Panc1 (cell line): ENCODE data around the gene PLEKHG7. TPM values are rescaled to one million over a fixed set of nuclear protein-coding genes. Genes with fewer than 3 reads are reported as not detected.

ENCODE experiments used
- ATAC-seq: fragments of 200-7000 bp; cut with Tn5 transposase; 2 replicates; pipeline ENCODE4 v1.9.1; 2020; ENCODE audit warnings: mild to moderate bottlenecking, moderate library complexity
- BruUV-seq: library from RNA; stranded (reverse); fragments of 400-500 nt; replicated peaks from 2 replicates; lab custom pipeline; 2021; lab: Mats Ljungman, UMichigan
- CTCF ChIA-PET: fragments of 300-600 bp; sonication (Branson Sonifier 250); formaldehyde crosslinking; loops from one replicate; lab custom pipeline; 2022; ENCODE audit warnings: antibody characterized with exemption; lab: Charles Lee
- POLR2A ChIA-PET: fragments of 300-600 bp; sonication (Branson Sonifier 250); formaldehyde crosslinking; loops from one replicate; lab custom pipeline; 2022; ENCODE audit warnings: antibody characterized with exemption; lab: Charles Lee
- DNase-seq: peaks from one replicate; pipeline ENCODE4 v3.0.0-alpha.2; 2010; ENCODE audit warnings: low read depth, low spot score
- H3K27ac ChIP-seq: 2 replicates; pipeline ENCODE4 v1.5.1; 2011; ENCODE audit warnings: mild to moderate bottlenecking, low read length, inconsistent platforms
- H3K27me3 ChIP-seq: fragments of 200-500 bp; sonication (Bioruptor generic); 2 replicates; pipeline ENCODE4 v1.6.0; 2014; ENCODE audit warnings: low read length, inconsistent platforms; ENCODE audit not compliant: control insufficient read depth, insufficient read depth
- H3K36me3 ChIP-seq: fragments of 200-500 bp; sonication (Bioruptor generic); 2 replicates; pipeline ENCODE4 v1.5.1; 2014; ENCODE audit warnings: inconsistent platforms, mild to moderate bottlenecking, low read length, moderate library complexity; ENCODE audit not compliant: control insufficient read depth, insufficient read depth
- H3K4me1 ChIP-seq: 2 replicates; pipeline ENCODE4 v1.5.1; 2011; ENCODE audit warnings: inconsistent platforms, mild to moderate bottlenecking, low read length, moderate library complexity; ENCODE audit not compliant: control insufficient read depth, insufficient read depth
- H3K4me3 ChIP-seq, 2 experiments: 2 replicates each; pipeline ENCODE4 v1.5.1; 2011 to 2012; ENCODE audit warnings: low read depth in 2 of 2, low read length in 2 of 2, mild to moderate bottlenecking in 2 of 2, inconsistent platforms in 1 of 2, moderate library complexity in 1 of 2
- H3K9me3 ChIP-seq: fragments of 200-500 bp; sonication (Bioruptor generic); 2 replicates; pipeline ENCODE4 v1.5.1; 2014; ENCODE audit warnings: low read depth, mild to moderate bottlenecking, inconsistent platforms, low read length, moderate library complexity; ENCODE audit not compliant: control insufficient read depth, insufficient read depth
- POLR2AphosphoS5 ChIP-seq: IDR thresholded peaks from 2 replicates; pipeline ENCODE4 v1.6.1; 2012; ENCODE audit warnings: mild to moderate bottlenecking, low read depth, low read length, moderate library complexity
- SIN3A ChIP-seq: IDR thresholded peaks from 2 replicates; pipeline ENCODE4 v1.6.1; 2012; ENCODE audit warnings: low read depth, mild to moderate bottlenecking, low read length, moderate library complexity, borderline replicate concordance; ENCODE audit not compliant: insufficient read depth
- TCF7L2 ChIP-seq: IDR thresholded peaks from 2 replicates; pipeline ENCODE4 v1.6.1; 2011; ENCODE audit warnings: mild to moderate bottlenecking, low read depth, low read length, inconsistent platforms
- in situ Hi-C: cut with HindIII; loops from 2 replicates; pipeline ENCODE4 v1.10.0; 2016; ENCODE audit warnings: low sequenced_read_pairs, low pct_unique_long_range_greater_than_20kb
- intact Hi-C: fragments of 100-400 bp; cut with micrococcal nuclease; formaldehyde crosslinking; loops from one replicate; pipeline ENCODE4 v1.10.0; 2022; ENCODE audit not compliant: unreplicated experiment
- total RNA-seq: library from RNA; stranded (reverse); gene quantifications from one replicate; pipeline ENCODE4 v1.2.1, GENCODE V29; 2021; ENCODE audit not compliant: unreplicated experiment
- TF ChIP-seq, protein P1 (sequence below): fragments of 450-650 bp; IDR thresholded peaks from 2 replicates; pipeline ENCODE4 v1.5.1; 2017; ENCODE audit warnings: mild to moderate bottlenecking
- TF ChIP-seq, protein P2 (sequence below), 2 experiments: IDR thresholded peaks; 2 replicates each; pipeline ENCODE4 v1.6.1; 2011 to 2012; ENCODE audit warnings: low read depth in 2 of 2, control low read depth in 1 of 2, low read length in 1 of 2, mild to moderate bottlenecking in 1 of 2, moderate library complexity in 1 of 2; ENCODE audit not compliant: insufficient read depth in 1 of 2

Gene PLEKHG7
- total RNA-seq, 1 experiment from 2014 or later: not detected

DNA sequence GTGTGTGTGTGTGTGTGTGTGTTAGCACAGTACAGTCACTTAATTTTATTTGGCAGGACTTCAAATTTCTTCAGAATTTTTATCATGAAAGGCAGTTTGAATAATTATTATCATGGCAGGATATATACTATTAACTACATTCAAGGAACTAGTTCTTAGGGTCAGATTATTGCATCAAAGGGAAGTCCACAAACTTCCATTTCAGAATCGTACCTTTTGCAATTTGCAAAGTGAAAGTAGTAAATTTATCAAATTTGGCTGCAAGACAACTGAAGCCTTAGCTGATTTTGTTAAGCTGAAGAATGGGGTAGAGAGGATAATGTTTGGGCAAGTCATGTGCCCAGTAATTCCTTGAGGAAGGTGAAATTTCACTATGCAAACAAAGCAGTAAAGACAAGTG lies 68.2 kb downstream of the PLEKHG7 start:
- no peak for ATAC-seq
- no peaks in the 10 kb centered on the region for H3K27me3 ChIP-seq
- TF ChIP-seq, protein P1, sequence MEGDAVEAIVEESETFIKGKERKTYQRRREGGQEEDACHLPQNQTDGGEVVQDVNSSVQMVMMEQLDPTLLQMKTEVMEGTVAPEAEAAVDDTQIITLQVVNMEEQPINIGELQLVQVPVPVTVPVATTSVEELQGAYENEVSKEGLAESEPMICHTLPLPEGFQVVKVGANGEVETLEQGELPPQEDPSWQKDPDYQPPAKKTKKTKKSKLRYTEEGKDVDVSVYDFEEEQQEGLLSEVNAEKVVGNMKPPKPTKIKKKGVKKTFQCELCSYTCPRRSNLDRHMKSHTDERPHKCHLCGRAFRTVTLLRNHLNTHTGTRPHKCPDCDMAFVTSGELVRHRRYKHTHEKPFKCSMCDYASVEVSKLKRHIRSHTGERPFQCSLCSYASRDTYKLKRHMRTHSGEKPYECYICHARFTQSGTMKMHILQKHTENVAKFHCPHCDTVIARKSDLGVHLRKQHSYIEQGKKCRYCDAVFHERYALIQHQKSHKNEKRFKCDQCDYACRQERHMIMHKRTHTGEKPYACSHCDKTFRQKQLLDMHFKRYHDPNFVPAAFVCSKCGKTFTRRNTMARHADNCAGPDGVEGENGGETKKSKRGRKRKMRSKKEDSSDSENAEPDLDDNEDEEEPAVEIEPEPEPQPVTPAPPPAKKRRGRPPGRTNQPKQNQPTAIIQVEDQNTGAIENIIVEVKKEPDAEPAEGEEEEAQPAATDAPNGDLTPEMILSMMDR: no peak
- no peak for TF ChIP-seq SIN3A
- TF ChIP-seq, protein P2, sequence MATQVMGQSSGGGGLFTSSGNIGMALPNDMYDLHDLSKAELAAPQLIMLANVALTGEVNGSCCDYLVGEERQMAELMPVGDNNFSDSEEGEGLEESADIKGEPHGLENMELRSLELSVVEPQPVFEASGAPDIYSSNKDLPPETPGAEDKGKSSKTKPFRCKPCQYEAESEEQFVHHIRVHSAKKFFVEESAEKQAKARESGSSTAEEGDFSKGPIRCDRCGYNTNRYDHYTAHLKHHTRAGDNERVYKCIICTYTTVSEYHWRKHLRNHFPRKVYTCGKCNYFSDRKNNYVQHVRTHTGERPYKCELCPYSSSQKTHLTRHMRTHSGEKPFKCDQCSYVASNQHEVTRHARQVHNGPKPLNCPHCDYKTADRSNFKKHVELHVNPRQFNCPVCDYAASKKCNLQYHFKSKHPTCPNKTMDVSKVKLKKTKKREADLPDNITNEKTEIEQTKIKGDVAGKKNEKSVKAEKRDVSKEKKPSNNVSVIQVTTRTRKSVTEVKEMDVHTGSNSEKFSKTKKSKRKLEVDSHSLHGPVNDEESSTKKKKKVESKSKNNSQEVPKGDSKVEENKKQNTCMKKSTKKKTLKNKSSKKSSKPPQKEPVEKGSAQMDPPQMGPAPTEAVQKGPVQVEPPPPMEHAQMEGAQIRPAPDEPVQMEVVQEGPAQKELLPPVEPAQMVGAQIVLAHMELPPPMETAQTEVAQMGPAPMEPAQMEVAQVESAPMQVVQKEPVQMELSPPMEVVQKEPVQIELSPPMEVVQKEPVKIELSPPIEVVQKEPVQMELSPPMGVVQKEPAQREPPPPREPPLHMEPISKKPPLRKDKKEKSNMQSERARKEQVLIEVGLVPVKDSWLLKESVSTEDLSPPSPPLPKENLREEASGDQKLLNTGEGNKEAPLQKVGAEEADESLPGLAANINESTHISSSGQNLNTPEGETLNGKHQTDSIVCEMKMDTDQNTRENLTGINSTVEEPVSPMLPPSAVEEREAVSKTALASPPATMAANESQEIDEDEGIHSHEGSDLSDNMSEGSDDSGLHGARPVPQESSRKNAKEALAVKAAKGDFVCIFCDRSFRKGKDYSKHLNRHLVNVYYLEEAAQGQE (IDR thresholded peaks at IDR 0.05; ENCODE audit: insufficient read depth in 1 of 2, low read depth in 2 of 2, low read length in 1 of 2): no peak
- TF ChIP-seq POLR2AphosphoS5: no peak
- TF ChIP-seq TCF7L2: no peak
- H3K36me3 ChIP-seq: no peaks in the 10 kb centered on the region; the same call in 1 of the 2 replicates
- H3K4me1 ChIP-seq: no peaks in the 10 kb centered on the region
- in situ Hi-C loops: no loop called here
- ChIA-PET CTCF (no interaction called here), POLR2A (no interaction called here)
- no peaks in the 10 kb centered on the region for H3K9me3 ChIP-seq
- H3K4me3 ChIP-seq: no peak overlapping the region
- no peak overlapping the region for H3K27ac ChIP-seq
- BruUV-seq: no TSS peak
- DNase-seq: no peak
- intact Hi-C loops: no loop called here

DNA sequence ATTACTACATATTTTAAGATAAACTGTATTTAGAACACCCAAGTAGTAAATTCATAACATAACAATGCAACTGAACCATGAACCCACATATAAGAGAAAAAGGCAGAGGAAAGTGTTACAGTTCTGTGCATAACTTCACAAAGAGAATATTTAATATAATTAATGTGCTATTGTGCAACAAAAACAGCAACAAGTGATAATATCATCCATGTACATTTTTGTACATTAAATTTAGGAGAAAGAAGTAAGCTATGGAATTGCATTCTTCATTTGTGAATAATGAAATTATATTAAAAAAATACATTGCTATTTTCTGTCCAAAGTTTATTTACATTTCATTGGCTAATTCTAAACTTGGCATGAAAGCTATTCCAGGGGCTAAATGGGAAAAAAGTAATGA lies 72.6 kb downstream of the PLEKHG7 start:
- no TSS peak for BruUV-seq
- in situ Hi-C loops (no loop called here), intact Hi-C loops (no loop called here)
- DNase-seq (no peak), ATAC-seq (no peak)
- ChIA-PET CTCF (no interaction called here), POLR2A (no interaction called here)
- H3K36me3 ChIP-seq: no peaks in the 10 kb centered on the region; the same call in 1 of the 2 replicates
- no peak for TF ChIP-seq TCF7L2
- TF ChIP-seq, protein P2 (IDR thresholded peaks at IDR 0.05; ENCODE audit: insufficient read depth in 1 of 2, low read depth in 2 of 2, low read length in 1 of 2): no peak
- TF ChIP-seq SIN3A: no peak
- TF ChIP-seq, protein P1: no peak
- TF ChIP-seq POLR2AphosphoS5: no peak
- H3K27me3 ChIP-seq: no peaks in the 10 kb centered on the region
- no peaks in the 10 kb centered on the region for H3K4me1 ChIP-seq
- H3K9me3 ChIP-seq: no peaks in the 10 kb centered on the region
- no peak overlapping the region for H3K4me3 ChIP-seq
- no peak overlapping the region for H3K27ac ChIP-seq
